OCI-LY3 (cell line): ENCODE data around the gene CFAP58.

ENCODE experiments used
- H2AFZ ChIP-seq: fragments of 200-600, 300-600 bp; shearing (Covaris generic); 2 replicates; pipeline ENCODE4 v1.6.0; 2014; ENCODE audit warnings: antibody characterized with exemption, low read depth, low read length
- H3K27ac ChIP-seq: fragments of 200-600, 300-600 bp; sonication (generic); 2 replicates; pipeline ENCODE4 v1.5.1; 2014; ENCODE audit warnings: mild to moderate bottlenecking, low read length, moderate library complexity, mixed read lengths
- H3K27me3 ChIP-seq: fragments of 200-600, 300-600 bp; sonication (generic); 2 replicates; pipeline ENCODE4 v1.6.1; 2014; ENCODE audit warnings: low read depth, low read length, mixed read lengths
- H3K36me3 ChIP-seq: fragments of 200-600, 300-600 bp; sonication (generic); replicated peaks from 2 replicates; pipeline ENCODE3; 2014; ENCODE audit warnings: low read depth, low read length, mixed read lengths
- H3K4me1 ChIP-seq: fragments of 300-600, 200-600 bp; sonication (generic); 2 replicates; pipeline ENCODE4 v1.6.1; 2014; ENCODE audit warnings: low read length, mixed read lengths
- H3K4me2 ChIP-seq: fragments of 200-600, 300-600 bp; sonication (generic); 2 replicates; pipeline ENCODE4 v1.6.1; 2014; ENCODE audit warnings: low read length, mixed read lengths
- H3K4me3 ChIP-seq: fragments of 300-600, 200-600 bp; sonication (generic); 2 replicates; pipeline ENCODE4 v1.5.1; 2014; ENCODE audit warnings: antibody characterized with exemption, mild to moderate bottlenecking, low read length, moderate library complexity
- H3K79me2 ChIP-seq: fragments of 300-600, 200-600 bp; shearing (Covaris generic); 2 replicates; pipeline ENCODE4 v1.6.1; 2014; ENCODE audit warnings: mild to moderate bottlenecking, low read length, mixed read lengths
- H3K9ac ChIP-seq: fragments of 300-600, 200-600 bp; shearing (Covaris generic); 2 replicates; pipeline ENCODE4 v1.6.0; 2014; ENCODE audit warnings: mild to moderate bottlenecking, low read length, moderate library complexity
- H3K9me3 ChIP-seq: fragments of 200-600, 300-600 bp; shearing (Covaris generic); 2 replicates; pipeline ENCODE4 v1.6.1; 2014; ENCODE audit warnings: low read length, mixed read lengths; ENCODE audit not compliant: insufficient read depth
- H4K20me1 ChIP-seq: fragments of 200-600, 300-600 bp; sonication (generic); 2 replicates; pipeline ENCODE4 v1.6.1; 2016; ENCODE audit warnings: low read length, mixed read lengths; ENCODE audit not compliant: insufficient read depth
- EZH2phosphoT487 ChIP-seq: fragments of 200-600 bp; shearing (Covaris generic); IDR thresholded peaks from 2 replicates; pipeline ENCODE4 v1.6.1; 2018; ENCODE audit warnings: antibody characterized with exemption, mixed run types, low read depth
- TF ChIP-seq, protein P1 (sequence below): fragments of 200-600, 300-600 bp; sonication (generic); IDR thresholded peaks from 2 replicates; pipeline ENCODE4 v1.5.1; 2014; ENCODE audit warnings: antibody characterized with exemption, low read length, low read depth

CFAP58 gene

DNA sequence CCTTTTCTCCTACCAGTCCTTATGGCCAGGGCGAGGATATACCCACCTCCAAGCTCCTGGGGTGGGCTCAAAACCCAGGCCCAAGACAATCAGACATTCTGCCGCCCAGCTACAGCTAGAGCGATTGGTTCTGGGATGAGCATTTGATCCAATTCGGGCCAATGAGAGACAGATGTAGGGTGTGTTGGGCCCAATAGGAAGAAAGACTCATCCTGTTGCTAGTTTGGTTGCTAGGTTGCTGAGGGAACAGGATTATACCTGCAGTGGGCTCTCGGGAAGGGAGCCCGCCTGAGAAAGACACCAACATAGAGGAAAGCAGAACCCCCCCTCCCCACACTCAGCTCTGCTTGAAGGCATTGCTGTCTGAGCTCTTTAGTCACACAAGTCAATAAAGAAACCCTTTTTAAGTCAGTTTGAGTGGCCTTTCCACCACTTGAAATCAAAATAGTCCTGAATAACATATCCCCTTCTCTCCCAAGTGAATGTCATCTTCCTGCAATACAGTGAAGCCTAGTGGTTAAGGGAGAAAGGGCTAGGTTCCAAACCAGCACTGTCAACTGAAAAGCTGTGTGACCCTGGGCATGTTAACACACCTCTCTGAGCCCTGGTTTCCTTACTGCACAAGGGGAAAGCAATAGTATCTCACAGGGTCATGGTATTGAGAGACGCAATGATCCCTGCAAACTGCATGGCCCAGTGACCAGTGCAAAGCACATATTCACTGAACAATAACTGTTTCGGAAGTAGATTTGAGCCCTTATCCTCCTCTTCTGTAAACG is 37.1 kb upstream of the CFAP58 start:
- Histone ChIP-seq H3K4me3 (no peak overlapping the region), H3K9me3 (no peaks in the 10 kb centered on the region), H4K20me1 (peaks cover 49% of the 10 kb centered on the region), H3K36me3 (peaks cover 3% of the 10 kb centered on the region), H3K9ac (no peak overlapping the region), H3K4me1 (no peaks in the 10 kb centered on the region; the same call in none of the 2 replicates), H3K79me2 (peaks cover 27% of the 10 kb centered on the region), H3K27ac (no peak overlapping the region), H2AFZ (no peak overlapping the region), H3K27me3 (no peaks in the 10 kb centered on the region), H3K4me2 (no peak overlapping the region)
- TF ChIP-seq, protein P1, sequence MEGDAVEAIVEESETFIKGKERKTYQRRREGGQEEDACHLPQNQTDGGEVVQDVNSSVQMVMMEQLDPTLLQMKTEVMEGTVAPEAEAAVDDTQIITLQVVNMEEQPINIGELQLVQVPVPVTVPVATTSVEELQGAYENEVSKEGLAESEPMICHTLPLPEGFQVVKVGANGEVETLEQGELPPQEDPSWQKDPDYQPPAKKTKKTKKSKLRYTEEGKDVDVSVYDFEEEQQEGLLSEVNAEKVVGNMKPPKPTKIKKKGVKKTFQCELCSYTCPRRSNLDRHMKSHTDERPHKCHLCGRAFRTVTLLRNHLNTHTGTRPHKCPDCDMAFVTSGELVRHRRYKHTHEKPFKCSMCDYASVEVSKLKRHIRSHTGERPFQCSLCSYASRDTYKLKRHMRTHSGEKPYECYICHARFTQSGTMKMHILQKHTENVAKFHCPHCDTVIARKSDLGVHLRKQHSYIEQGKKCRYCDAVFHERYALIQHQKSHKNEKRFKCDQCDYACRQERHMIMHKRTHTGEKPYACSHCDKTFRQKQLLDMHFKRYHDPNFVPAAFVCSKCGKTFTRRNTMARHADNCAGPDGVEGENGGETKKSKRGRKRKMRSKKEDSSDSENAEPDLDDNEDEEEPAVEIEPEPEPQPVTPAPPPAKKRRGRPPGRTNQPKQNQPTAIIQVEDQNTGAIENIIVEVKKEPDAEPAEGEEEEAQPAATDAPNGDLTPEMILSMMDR: no peak
- TF ChIP-seq EZH2phosphoT487: no peak

- H3K27ac ChIP-seq: no peak overlapping the region
- no peak overlapping the region for H3K4me2 ChIP-seq
- H4K20me1 ChIP-seq: peaks cover 57% of the 10 kb centered on the region
- no peak overlapping the region for H3K4me3 ChIP-seq
- H2AFZ ChIP-seq: no peak overlapping the region
- no peaks in the 10 kb centered on the region for H3K27me3 ChIP-seq
- H3K4me1 ChIP-seq: peaks cover 3% of the 10 kb centered on the region
- H3K9ac ChIP-seq: no peak overlapping the region
- H3K9me3 ChIP-seq: no peaks in the 10 kb centered on the region
- TF ChIP-seq, protein P1: no peak
- TF ChIP-seq EZH2phosphoT487: no peak
- peaks cover 3% of the 10 kb centered on the region for H3K36me3 ChIP-seq
- H3K79me2 ChIP-seq: peaks cover 27% of the 10 kb centered on the region
Measured at GRCh38 chr10:104317269-104317710, 36.3 kb upstream of the CFAP58 start.

- peaks cover 62% of the 10 kb centered on the region for H4K20me1 ChIP-seq
- no peak for TF ChIP-seq EZH2phosphoT487
- TF ChIP-seq, protein P1: no peak
- no peaks in the 10 kb centered on the region for H3K27me3 ChIP-seq
- H3K36me3 ChIP-seq: peaks cover under 1% of the 10 kb centered on the region
- H3K27ac ChIP-seq: no peak overlapping the region
- H3K4me3 ChIP-seq: no peak overlapping the region
- H3K9ac ChIP-seq: no peak overlapping the region
- no peak overlapping the region for H3K4me2 ChIP-seq
- H3K4me1 ChIP-seq: peaks cover 8% of the 10 kb centered on the region
- H3K9me3 ChIP-seq: no peaks in the 10 kb centered on the region
- no peak overlapping the region for H2AFZ ChIP-seq
- H3K79me2 ChIP-seq: peaks cover 32% of the 10 kb centered on the region
Measured at GRCh38 chr10:104317726-104318299, 35.8 kb upstream of the CFAP58 start.

DNA sequence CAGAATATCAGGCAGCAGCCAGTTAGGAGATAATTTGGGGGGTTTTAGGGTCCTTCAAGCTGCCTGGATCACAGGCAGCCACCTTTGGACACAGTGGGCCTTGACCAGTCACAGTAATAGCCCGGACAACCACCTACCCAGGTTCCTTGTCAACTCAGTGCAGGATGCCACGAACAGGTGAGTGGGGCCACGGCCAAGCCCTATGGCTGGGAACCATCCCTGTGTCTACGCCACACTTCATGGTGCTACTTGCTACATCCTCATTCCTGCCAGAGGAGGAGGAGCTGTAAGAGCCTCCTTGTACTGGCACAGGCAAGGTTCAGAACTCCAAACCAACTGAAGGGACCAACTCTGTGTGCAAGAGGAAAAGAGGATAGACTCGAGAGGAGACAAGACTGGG is 35.3 kb upstream of the CFAP58 start:
- Histone ChIP-seq H4K20me1 (peaks cover 67% of the 10 kb centered on the region), H3K9me3 (no peaks in the 10 kb centered on the region), H3K4me2 (no peak overlapping the region), H3K79me2 (peaks cover 32% of the 10 kb centered on the region), H2AFZ (no peak overlapping the region), H3K4me1 (peaks cover 12% of the 10 kb centered on the region), H3K27ac (no peak overlapping the region), H3K9ac (no peak overlapping the region), H3K27me3 (no peaks in the 10 kb centered on the region), H3K36me3 (no peaks in the 10 kb centered on the region), H3K4me3 (no peak overlapping the region)
- no peak for TF ChIP-seq EZH2phosphoT487
- TF ChIP-seq, protein P1: no peak
